ENCODE results near the gene CACNA1C.
A peak's percentile ranks its signal among the peaks of the same experiment; 100 is the strongest.

CACNA1C gene

DNA sequence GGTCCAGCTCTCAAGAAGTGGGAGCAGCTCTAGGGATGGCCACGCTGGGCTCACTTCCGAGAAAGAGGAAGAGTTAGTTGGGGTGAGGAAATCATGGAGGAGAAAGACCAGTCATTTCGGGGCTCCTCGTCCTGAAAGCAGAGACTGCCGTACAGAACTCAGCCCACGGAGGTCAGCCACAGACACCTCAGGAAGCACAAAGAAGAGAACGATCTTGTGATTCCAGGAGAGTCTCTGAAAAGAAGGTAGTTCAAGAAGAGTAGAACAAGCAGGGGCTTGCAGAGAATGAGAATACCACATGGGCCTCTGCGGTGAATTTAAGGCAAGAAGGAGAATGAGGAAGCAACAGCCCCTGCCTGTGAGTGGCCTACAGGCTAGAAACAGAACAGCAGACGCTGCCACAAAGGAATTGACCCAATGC lies 311.9 kb downstream of the CACNA1C start:
- no peak overlapping the region for H3K4me3 Mint-ChIP-seq
- H3K9me3 Mint-ChIP-seq = no peaks in the 10 kb centered on the region
- H3K4me1 Mint-ChIP-seq = no peaks in the 10 kb centered on the region
- H3K27me3 Mint-ChIP-seq = peaks cover 38% of the 10 kb centered on the region
- no peak for ATAC-seq (replicated peaks; ENCODE audit: extremely low read depth, poor library complexity, severe bottlenecking)
- no peak for DNase-seq (ENCODE audit: low spot score in 2 of 2)
- H3K27ac Mint-ChIP-seq (ENCODE audit: low read depth) = no peak overlapping the region
- no peaks in the 10 kb centered on the region for H3K36me3 Mint-ChIP-seq (ENCODE audit: insufficient read depth)

DNA sequence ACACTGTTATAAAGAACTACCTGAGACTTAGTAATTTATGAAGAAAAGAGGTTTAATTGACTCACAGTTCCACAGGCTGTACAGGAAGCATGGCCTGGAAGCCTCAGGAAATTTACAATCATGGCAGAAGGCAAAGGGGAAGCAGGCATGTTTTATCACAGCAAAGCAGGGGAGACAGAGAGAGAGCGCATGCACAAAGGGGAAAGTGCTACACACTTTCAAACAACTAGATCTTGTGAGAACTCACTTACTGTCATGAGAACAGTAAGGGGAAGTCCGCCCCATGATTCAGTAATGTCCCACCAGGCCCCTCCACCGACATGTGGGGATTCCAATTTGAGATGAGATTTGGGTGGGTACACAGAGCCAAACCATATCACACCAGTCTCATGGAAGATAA lies 313.9 kb downstream of the CACNA1C start:
- Mint-ChIP-seq H3K36me3 (ENCODE audit: insufficient read depth) (no peaks in the 10 kb centered on the region), H3K27me3 (peaks cover 38% of the 10 kb centered on the region), H3K4me1 (no peaks in the 10 kb centered on the region), H3K9me3 (no peaks in the 10 kb centered on the region), H3K4me3 (no peak overlapping the region), H3K27ac (ENCODE audit: low read depth) (no peak overlapping the region)
- ATAC-seq (replicated peaks; ENCODE audit: extremely low read depth, poor library complexity, severe bottlenecking) (no peak), DNase-seq (ENCODE audit: low spot score in 2 of 2) (no peak)

DNA sequence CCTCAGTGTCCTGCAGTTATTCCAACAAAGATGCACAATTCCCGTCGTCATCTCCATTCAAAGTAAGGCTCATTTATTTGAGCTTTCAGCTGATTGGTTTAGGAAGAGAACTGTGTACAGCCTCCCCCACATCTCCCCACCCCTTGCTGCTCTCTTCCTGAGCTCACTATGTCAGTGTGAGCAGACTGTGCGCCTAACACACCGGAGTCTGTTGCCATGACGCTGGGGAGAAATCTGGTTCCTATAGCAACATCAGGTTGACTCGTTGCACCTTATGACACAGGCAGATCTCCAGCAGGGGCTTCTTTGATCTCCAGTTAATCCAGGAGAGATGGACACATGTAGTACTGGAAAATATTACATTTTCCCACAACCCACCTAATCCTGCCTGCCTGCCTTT lies 319.4 kb downstream of the CACNA1C start:
- no peak overlapping the region for H3K27ac Mint-ChIP-seq (ENCODE audit: low read depth)
- H3K36me3 Mint-ChIP-seq (ENCODE audit: insufficient read depth) = no peaks in the 10 kb centered on the region
- no peak overlapping the region for H3K4me3 Mint-ChIP-seq
- no peak for DNase-seq (ENCODE audit: low spot score in 2 of 2)
- no peak for ATAC-seq (replicated peaks; ENCODE audit: extremely low read depth, poor library complexity, severe bottlenecking)
- no peaks in the 10 kb centered on the region for H3K4me1 Mint-ChIP-seq
- H3K27me3 Mint-ChIP-seq = peaks cover 13% of the 10 kb centered on the region
- no peaks in the 10 kb centered on the region for H3K9me3 Mint-ChIP-seq

DNA sequence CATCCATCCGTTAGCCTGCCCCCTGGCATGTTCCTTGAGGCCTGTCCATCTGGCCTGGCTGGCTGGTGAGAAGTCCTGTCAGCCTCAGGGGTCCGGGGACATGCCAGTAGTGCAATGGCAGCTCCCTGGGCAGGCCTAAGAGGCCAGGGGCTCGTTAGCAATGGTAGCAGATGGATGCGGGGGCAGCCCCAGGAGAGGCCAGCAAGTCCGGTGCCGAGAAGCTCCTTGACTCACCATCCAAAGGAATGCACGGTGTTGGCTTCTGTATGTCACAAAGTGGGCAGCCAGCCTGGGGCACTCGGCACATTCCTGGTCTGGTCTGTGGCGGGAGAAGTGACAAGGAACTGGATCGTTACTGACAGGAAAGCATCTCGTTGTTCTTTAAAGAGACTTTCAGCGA lies 319.9 kb downstream of the CACNA1C start:
- Mint-ChIP-seq H3K4me3 (no peak overlapping the region), H3K27ac (ENCODE audit: low read depth) (no peak overlapping the region), H3K27me3 (peaks cover 13% of the 10 kb centered on the region), H3K4me1 (no peaks in the 10 kb centered on the region), H3K36me3 (ENCODE audit: insufficient read depth) (no peaks in the 10 kb centered on the region), H3K9me3 (no peaks in the 10 kb centered on the region)
- DNase-seq (ENCODE audit: low spot score in 2 of 2) (no peak), ATAC-seq (replicated peaks; ENCODE audit: extremely low read depth, poor library complexity, severe bottlenecking) (no peak)

DNA sequence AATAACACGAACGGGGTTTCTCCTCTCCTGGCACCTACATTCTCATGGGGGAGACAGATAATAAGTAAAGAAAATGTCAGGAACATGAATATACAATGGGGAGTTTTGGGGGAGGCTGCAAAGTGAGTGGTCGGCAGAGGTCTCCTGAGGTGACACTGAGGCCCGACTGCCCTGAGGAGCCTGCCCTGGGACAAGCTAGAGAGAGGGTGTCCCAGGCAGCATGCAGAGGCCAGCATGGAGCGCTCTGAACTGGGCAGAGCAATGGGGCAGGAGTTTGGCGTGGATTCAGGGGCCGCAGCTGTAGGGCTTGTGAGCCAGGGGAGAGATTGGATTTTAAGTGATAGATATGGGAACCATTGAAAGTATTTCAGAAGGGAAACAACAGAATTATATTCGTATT lies 320.5 kb downstream of the CACNA1C start:
- Mint-ChIP-seq H3K4me1 (no peaks in the 10 kb centered on the region), H3K27ac (ENCODE audit: low read depth) (no peak overlapping the region), H3K9me3 (no peaks in the 10 kb centered on the region), H3K27me3 (peaks cover 13% of the 10 kb centered on the region), H3K4me3 (no peak overlapping the region), H3K36me3 (ENCODE audit: insufficient read depth) (no peaks in the 10 kb centered on the region)
- no peak for DNase-seq (ENCODE audit: low spot score in 2 of 2)
- no peak for ATAC-seq (replicated peaks; ENCODE audit: extremely low read depth, poor library complexity, severe bottlenecking)

DNA sequence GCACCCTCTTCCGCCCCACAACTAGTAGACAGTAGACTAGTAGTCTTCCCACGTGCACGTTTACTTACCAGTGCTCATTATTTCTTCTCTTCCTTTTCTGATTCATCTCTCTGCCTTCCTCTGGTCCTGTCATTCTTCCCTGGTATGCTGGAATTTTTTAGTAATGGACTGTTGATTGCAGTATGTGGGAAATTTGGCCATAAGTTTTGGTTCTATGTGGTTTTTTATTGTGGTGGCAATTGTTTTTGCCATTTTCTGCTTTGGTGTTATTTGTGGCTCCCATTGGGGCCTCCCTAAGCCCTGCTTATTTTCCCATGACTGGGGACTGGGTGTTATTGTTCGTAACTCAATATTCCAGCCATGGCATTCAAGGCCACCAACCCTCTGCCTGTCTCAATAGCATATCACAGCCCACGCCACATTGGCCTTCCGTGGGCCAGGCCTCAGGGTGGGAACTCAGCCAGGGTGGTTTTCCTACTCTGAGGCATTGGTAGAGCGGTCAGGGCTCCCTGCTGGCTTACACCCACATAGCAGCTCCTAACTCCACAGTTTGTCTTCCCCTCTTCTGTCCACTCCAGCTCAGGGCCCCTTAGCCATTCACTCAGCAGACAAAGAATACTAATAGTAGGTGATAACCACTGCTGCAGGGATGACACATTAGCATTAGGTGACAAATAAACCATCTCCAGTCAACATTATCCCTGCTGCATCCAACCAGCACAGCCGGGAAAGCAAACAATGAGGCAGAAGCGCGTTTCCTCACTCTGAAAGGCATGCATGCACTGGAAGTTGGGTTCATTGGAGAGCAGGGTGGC lies 321.5 kb downstream of the CACNA1C start:
- ATAC-seq (replicated peaks; ENCODE audit: extremely low read depth, poor library complexity, severe bottlenecking) = no peak
- Mint-ChIP-seq H3K9me3 (no peaks in the 10 kb centered on the region), H3K27me3 (peaks cover 22% of the 10 kb centered on the region), H3K4me1 (peaks cover 6% of the 10 kb centered on the region), H3K27ac (ENCODE audit: low read depth) (no peak overlapping the region), H3K4me3 (no peak overlapping the region), H3K36me3 (ENCODE audit: insufficient read depth) (no peaks in the 10 kb centered on the region)
- DNase-seq (ENCODE audit: low spot score in 2 of 2) = no peak

DNA sequence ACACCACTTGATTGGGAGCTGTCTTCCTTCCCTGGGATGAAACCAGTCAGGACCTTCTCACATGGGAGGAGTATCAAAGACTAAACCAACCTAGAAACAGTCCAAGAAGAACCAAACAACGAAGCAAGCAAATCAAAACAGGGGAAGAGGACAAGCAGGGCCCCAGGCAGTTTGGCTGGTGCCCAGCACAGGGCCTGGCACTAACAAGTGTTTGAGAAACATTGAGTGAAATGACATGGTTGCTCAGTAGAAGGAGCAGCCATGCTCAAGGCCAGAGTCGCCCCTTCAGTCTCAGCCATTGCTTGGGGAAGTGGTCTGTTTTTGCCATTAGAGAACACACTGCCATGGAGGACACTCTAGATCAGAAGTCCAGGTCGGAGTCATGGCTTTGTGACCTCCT lies 323.1 kb downstream of the CACNA1C start:
- no peak overlapping the region for H3K27ac Mint-ChIP-seq (ENCODE audit: low read depth)
- no peaks in the 10 kb centered on the region for H3K36me3 Mint-ChIP-seq (ENCODE audit: insufficient read depth)
- DNase-seq (ENCODE audit: low spot score in 2 of 2) = no peak
- no peak for ATAC-seq (replicated peaks; ENCODE audit: extremely low read depth, poor library complexity, severe bottlenecking)
- H3K4me1 Mint-ChIP-seq = peaks cover 6% of the 10 kb centered on the region
- H3K4me3 Mint-ChIP-seq = no peak overlapping the region
- peaks cover 22% of the 10 kb centered on the region for H3K27me3 Mint-ChIP-seq
- H3K9me3 Mint-ChIP-seq = no peaks in the 10 kb centered on the region

DNA sequence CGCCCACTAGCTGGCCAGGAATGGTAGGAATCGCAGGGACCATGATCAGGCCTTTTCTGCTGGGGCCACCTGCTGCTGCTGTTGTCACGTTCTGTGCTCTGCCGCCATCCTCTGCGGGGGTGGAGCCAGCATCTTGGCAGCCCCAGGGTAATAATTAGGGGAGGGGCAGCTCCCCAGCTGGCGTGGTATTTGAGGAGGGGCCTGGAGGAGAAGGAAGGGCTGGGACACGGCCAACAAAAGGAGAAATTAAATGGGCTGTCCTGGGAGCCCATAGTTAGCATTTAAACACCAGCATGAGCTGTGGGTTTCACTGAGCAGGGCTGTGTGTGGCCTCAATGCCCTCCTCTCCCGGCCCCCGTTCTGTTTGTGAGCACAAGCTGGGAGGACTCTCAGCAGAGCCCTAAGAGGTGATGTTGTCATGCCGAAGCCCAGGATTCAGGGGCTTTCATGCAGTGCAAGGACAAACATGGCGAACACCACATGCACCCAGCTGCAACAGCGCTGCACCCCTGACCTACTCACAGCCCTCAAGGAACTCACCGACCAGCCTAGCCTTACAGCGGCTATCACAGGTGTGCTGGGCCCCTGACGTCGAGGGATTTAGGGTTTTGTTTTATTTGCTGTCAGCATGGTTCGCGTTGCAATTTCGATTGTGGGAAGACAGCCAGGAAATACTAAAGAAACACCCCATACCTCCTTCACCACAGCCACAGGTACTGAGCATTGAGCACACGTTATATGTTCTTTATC lies 324.3 kb downstream of the CACNA1C start:
- Mint-ChIP-seq H3K27ac (ENCODE audit: low read depth) (peak overlapping the region; percentile 72), H3K36me3 (ENCODE audit: insufficient read depth) (no peaks in the 10 kb centered on the region), H3K4me1 (peaks cover 6% of the 10 kb centered on the region), H3K4me3 (no peak overlapping the region), H3K27me3 (peaks cover 22% of the 10 kb centered on the region), H3K9me3 (no peaks in the 10 kb centered on the region)
- DNase-seq (ENCODE audit: low spot score in 2 of 2) (no peak), ATAC-seq (replicated peaks; ENCODE audit: extremely low read depth, poor library complexity, severe bottlenecking) (no peak)

DNA sequence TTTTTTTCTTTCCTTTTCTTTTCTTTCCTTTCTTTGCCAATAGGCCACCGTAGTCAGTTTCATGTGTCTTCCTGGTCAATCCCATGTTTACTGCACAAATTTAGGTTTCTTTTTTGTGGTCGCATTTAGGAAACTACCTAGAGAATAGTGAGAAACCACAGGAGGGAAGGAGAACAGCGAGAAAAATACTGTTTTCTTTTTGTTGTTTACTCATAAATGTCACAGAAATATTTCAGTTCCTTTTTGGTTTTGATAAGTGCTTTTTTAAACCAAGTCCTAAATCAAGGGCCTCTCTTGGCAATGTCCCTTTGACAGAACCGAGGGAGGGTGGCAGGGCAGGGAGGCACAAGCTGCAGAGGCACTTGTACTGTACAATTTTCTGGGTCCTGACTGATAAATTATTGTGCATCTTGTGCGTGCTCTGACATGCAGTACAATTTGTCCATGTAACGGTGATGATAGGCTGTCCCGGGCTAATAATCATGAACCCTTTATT lies 326.1 kb downstream of the CACNA1C start:
- no peak for ATAC-seq (replicated peaks; ENCODE audit: extremely low read depth, poor library complexity, severe bottlenecking)
- Mint-ChIP-seq H3K27me3 (peaks cover 19% of the 10 kb centered on the region), H3K4me3 (no peak overlapping the region), H3K36me3 (ENCODE audit: insufficient read depth) (no peaks in the 10 kb centered on the region), H3K27ac (ENCODE audit: low read depth) (no peak overlapping the region), H3K4me1 (peaks cover 6% of the 10 kb centered on the region), H3K9me3 (no peaks in the 10 kb centered on the region)
- no peak for DNase-seq (ENCODE audit: low spot score in 2 of 2)

DNA sequence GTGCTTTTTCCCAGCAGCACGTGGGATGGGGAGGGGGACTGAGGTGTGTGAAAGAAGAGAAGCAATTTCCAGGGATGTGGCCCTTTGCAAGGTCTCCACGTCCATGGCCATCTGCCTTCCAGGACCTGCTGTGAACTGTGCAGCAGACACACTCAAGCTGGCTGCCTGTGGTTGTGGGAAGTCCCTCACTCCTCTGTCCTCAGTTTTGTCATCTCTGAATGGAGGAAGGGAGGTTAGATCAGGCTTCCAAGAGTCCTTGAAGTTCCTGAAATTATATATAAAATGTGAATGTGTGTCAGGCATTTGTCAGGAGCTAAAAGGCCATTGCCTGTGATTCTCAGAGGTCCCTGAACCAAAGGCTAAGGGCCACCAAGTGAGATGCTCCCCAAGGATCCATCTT lies 328.2 kb downstream of the CACNA1C start:
- no peak for ATAC-seq (replicated peaks; ENCODE audit: extremely low read depth, poor library complexity, severe bottlenecking)
- H3K4me1 Mint-ChIP-seq = peaks cover 6% of the 10 kb centered on the region
- H3K36me3 Mint-ChIP-seq (ENCODE audit: insufficient read depth) = no peaks in the 10 kb centered on the region
- no peak overlapping the region for H3K4me3 Mint-ChIP-seq
- H3K27ac Mint-ChIP-seq (ENCODE audit: low read depth) = no peak overlapping the region
- H3K27me3 Mint-ChIP-seq = peaks cover 19% of the 10 kb centered on the region
- H3K9me3 Mint-ChIP-seq = no peaks in the 10 kb centered on the region
- no peak for DNase-seq (ENCODE audit: low spot score in 2 of 2)

DNA sequence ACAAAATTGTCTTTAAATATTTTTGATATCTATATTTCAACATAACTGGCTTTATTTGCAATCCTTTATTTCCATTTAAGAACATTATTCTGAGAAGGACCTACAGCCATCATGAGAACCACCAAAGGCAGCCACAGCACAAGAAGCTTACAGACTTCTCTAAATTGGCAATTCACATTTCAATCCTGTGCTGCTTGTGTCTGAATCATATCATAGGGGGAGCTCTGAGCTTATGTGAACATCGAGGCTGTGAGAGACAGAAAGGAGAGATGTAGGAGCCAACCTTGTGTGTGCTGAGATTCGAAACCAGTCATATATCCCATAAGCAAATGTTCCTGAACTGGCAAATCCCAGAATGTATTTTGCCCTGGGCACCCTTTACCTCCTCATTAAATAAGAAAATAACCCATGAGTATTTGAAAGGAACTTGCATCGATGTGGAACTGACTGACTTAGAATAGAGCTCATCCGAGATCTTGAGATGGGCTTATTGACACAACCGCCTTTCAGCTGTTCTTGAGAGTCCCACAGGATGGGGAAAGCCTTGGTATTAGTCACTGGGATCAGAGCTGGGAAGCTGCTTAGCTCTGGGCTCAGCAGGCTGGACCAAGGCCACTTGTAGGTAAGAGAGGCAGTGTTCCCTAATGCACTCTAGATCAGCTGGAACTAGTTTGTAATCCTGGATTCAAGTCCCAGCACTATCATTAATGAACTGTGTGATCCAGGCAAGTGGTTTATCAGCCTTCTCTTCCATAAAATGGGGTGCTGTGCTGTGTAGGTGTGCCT lies 329.8 kb downstream of the CACNA1C start:
- H3K9me3 Mint-ChIP-seq = no peaks in the 10 kb centered on the region
- DNase-seq (ENCODE audit: low spot score in 2 of 2) (no peak), ATAC-seq (replicated peaks; ENCODE audit: extremely low read depth, poor library complexity, severe bottlenecking) (no peak)
- no peak overlapping the region for H3K4me3 Mint-ChIP-seq
- H3K27me3 Mint-ChIP-seq = peaks cover 19% of the 10 kb centered on the region
- H3K36me3 Mint-ChIP-seq (ENCODE audit: insufficient read depth) = no peaks in the 10 kb centered on the region
- H3K27ac Mint-ChIP-seq (ENCODE audit: low read depth) = no peak overlapping the region
- H3K4me1 Mint-ChIP-seq = peaks cover 6% of the 10 kb centered on the region

DNA sequence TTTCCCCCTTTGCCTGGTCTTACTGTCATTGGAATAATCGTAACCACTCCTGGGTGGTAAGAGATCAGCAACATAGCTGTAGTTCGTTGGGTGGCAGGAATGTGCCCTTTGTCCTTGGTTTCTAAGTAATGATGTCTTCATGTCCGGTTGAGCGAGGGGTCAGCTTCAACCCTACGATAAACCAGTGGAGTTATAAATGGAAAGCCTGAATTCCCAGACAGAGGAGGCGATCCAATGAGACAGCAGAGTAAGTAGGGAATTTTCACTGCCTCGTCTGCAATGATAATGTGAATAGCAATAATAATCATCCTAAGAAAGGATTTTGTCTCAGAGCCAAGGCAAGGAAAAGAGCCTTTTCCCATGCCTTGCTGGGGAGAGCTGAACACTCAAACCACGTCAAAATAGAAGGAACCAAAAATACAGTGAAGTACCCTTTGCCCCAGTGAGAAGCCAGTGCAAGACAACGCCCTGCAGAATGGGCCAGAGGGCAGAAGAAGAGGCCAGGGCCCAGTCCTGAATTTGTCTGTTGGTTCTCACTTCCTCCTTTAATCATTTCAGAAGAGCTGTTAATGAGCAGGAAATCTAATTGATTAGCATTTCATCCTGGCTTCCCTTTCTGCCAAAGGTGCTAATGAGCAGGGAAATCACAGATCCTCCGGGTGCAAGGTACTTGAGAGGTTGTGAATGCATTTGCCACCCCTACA lies 330.7 kb downstream of the CACNA1C start:
- Mint-ChIP-seq H3K27ac (ENCODE audit: low read depth) (no peak overlapping the region), H3K4me1 (peaks cover 5% of the 10 kb centered on the region), H3K4me3 (no peak overlapping the region), H3K9me3 (no peaks in the 10 kb centered on the region), H3K27me3 (peaks cover 16% of the 10 kb centered on the region), H3K36me3 (ENCODE audit: insufficient read depth) (no peaks in the 10 kb centered on the region)
- no peak for DNase-seq (ENCODE audit: low spot score in 2 of 2)
- no peak for ATAC-seq (replicated peaks; ENCODE audit: extremely low read depth, poor library complexity, severe bottlenecking)
